Measurements from ENCODE around the gene PPP2R2B. TPM values are rescaled to one million over a fixed set of nuclear protein-coding genes. Genes with fewer than 3 reads are reported as not detected.

The PPP2R2B gene
- total RNA-seq, 1 donor from 2014 or later = 10.0 TPM

- DNase-seq (ENCODE audit: low spot score in 2 of 2) = no peak
- no peaks in the 10 kb centered on the region for H3K36me3 ChIP-seq
- no peak overlapping the region for H3K4me3 ChIP-seq
- no peak for TF ChIP-seq CTCF (IDR thresholded peaks at IDR 0.05)
- intact Hi-C loops (cut with DNase I) = no loop called here
- H3K27me3 ChIP-seq = no peaks in the 10 kb centered on the region
- H3K4me1 ChIP-seq = no peaks in the 10 kb centered on the region
- no peak overlapping the region for H3K27ac ChIP-seq
- no peaks in the 10 kb centered on the region for H3K9me3 ChIP-seq
Observed at GRCh38 chr5:146866263-146866662, 12.3 kb downstream of the PPP2R2B start.

GRCh38 chr5:146862641-146863040 is 15.9 kb downstream of the PPP2R2B start:
- TF ChIP-seq CTCF (IDR thresholded peaks at IDR 0.05) = no peak
- intact Hi-C loops (cut with DNase I) = no loop called here
- DNase-seq (ENCODE audit: low spot score in 2 of 2) = no peak

GRCh38 chr5:146860213-146860893 is 18.2 kb downstream of the PPP2R2B start:
- no peaks in the 10 kb centered on the region for H3K27me3 ChIP-seq
- no peaks in the 10 kb centered on the region for H3K9me3 ChIP-seq
- DNase-seq (ENCODE audit: low spot score in 2 of 2) = no peak
- no peak overlapping the region for H3K4me3 ChIP-seq
- TF ChIP-seq CTCF (IDR thresholded peaks at IDR 0.05) = no peak
- no peaks in the 10 kb centered on the region for H3K36me3 ChIP-seq
- peaks cover 0 to 3% of the 10 kb centered on the region in 2 donors for H3K4me1 ChIP-seq
- intact Hi-C loops (cut with DNase I) = no loop called here
- no peak overlapping the region for H3K27ac ChIP-seq

More at GRCh38 chr5:146862641-146863040, 15.9 kb downstream of the PPP2R2B start:
- Histone ChIP-seq H3K27ac (no peak overlapping the region), H3K9me3 (no peaks in the 10 kb centered on the region), H3K4me3 (no peak overlapping the region), H3K36me3 (no peaks in the 10 kb centered on the region), H3K4me1 (peaks cover 0 to 3% of the 10 kb centered on the region in 2 donors), H3K27me3 (no peaks in the 10 kb centered on the region)

- no peak overlapping the region for H3K4me3 ChIP-seq
- no peaks in the 10 kb centered on the region for H3K27me3 ChIP-seq
- intact Hi-C loops (cut with DNase I) = no loop called here
- no peaks in the 10 kb centered on the region for H3K4me1 ChIP-seq
- no peaks in the 10 kb centered on the region for H3K36me3 ChIP-seq
- no peak overlapping the region for H3K27ac ChIP-seq
- no peak for TF ChIP-seq CTCF (IDR thresholded peaks at IDR 0.05)
- H3K9me3 ChIP-seq = no peaks in the 10 kb centered on the region
- no peak for DNase-seq (ENCODE audit: low spot score in 2 of 2)
Observed at GRCh38 chr5:146852089-146852488, 26.5 kb downstream of the PPP2R2B start.

GRCh38 chr5:146851133-146851532 is 27.4 kb downstream of the PPP2R2B start:
- no peaks in the 10 kb centered on the region for H3K27me3 ChIP-seq
- TF ChIP-seq CTCF (IDR thresholded peaks at IDR 0.05) = no peak
- no peak overlapping the region for H3K27ac ChIP-seq
- no peaks in the 10 kb centered on the region for H3K36me3 ChIP-seq
- no peak for DNase-seq (ENCODE audit: low spot score in 2 of 2)
- H3K4me1 ChIP-seq = no peaks in the 10 kb centered on the region
- H3K4me3 ChIP-seq = no peak overlapping the region
- intact Hi-C loops (cut with DNase I) = no loop called here
- H3K9me3 ChIP-seq = no peaks in the 10 kb centered on the region

All from ascending aorta (tissue), 2 donors.